ENCODE data around the gene GPLD1.
"Not testable (repeated sequence)": the region's sequence is repeated elsewhere in the genome, so short reads cannot be mapped to it uniquely, and the experiment has no call there.

Gene GPLD1

GRCh38 chr6:24402697-24403500 lies 86.5 kb downstream of the GPLD1 start, which contains the start of gene MRS2:
MRS2 (plus strand) TSS chr6:24402936; CDS start chr6:24403047, 111 bp downstream.
- DNase-seq (ENCODE audit: low read depth), result peak; percentile 94
- TF ChIP-seq CTCF (IDR thresholded peaks at IDR 0.05; ENCODE audit: control insufficient read depth, extremely low read depth, insufficient read depth), result no peak
- peak within 1 kb of the TSS; percentile 89 for H3K4me3 ChIP-seq (ENCODE audit: low read depth, low read length)

- no peak for TF ChIP-seq CTCF (IDR thresholded peaks at IDR 0.05; ENCODE audit: control insufficient read depth, extremely low read depth, insufficient read depth)
- no peak overlapping the region for H3K4me3 ChIP-seq (ENCODE audit: low read depth, low read length)
- DNase-seq (ENCODE audit: low read depth), result no peak
Measured at GRCh38 chr6:24401458-24401857, 87.9 kb downstream of the GPLD1 start.

- DNase-seq (ENCODE audit: low read depth); H3K4me3 ChIP-seq (ENCODE audit: low read depth, low read length): not testable (repeated sequence)
Measured at GRCh38 chr6:24400045-24401039, 89.0 kb downstream of the GPLD1 start.

GRCh38 chr6:24397631-24398030 lies 91.7 kb downstream of the GPLD1 start:
- H3K4me3 ChIP-seq (ENCODE audit: low read depth, low read length), result no peak overlapping the region
- no peak for DNase-seq (ENCODE audit: low read depth)
- no peak for TF ChIP-seq CTCF (IDR thresholded peaks at IDR 0.05; ENCODE audit: control insufficient read depth, extremely low read depth, insufficient read depth)

- DNase-seq (ENCODE audit: low read depth), result no peak
- no peak overlapping the region for H3K4me3 ChIP-seq (ENCODE audit: low read depth, low read length)
- TF ChIP-seq CTCF (IDR thresholded peaks at IDR 0.05; ENCODE audit: control insufficient read depth, extremely low read depth, insufficient read depth), result no peak
Measured at GRCh38 chr6:24396824-24397223, 92.6 kb downstream of the GPLD1 start.

GRCh38 chr6:24394780-24395437 lies 94.5 kb downstream of the GPLD1 start:
- no peak overlapping the region for H3K4me3 ChIP-seq (ENCODE audit: low read depth, low read length)
- no peak for DNase-seq (ENCODE audit: low read depth)
- no peak for TF ChIP-seq CTCF (IDR thresholded peaks at IDR 0.05; ENCODE audit: control insufficient read depth, extremely low read depth, insufficient read depth)
